Gastrocnemius medialis (tissue), 4 donors: ENCODE data around the gene SLC25A30.

Source experiments
- POLR2A ChIP-seq, 2 donors: fragments of 450-650 bp; IDR thresholded peaks; one replicate each; pipeline ENCODE4 v1.6.1; 2017; ENCODE audit warnings: antibody characterized with exemption in 2 of 2, mild to moderate bottlenecking in 2 of 2, moderate library complexity in 2 of 2
- TF ChIP-seq, protein P1 (sequence below), 5 experiments: fragments of 450-650 bp in 3 of 5; fragments of 200-600 bp in 2 of 5; sonication (generic) in 2 of 5; IDR thresholded peaks in 4 of 5; conservative IDR thresholded peaks in 1 of 5; 1 replicate in 4 of 5; 2 replicates in 1 of 5; pipeline ENCODE4 v1.5.1; 2016 to 2019; ENCODE audit warnings: antibody characterized with exemption in 5 of 5, mild to moderate bottlenecking in 3 of 5, moderate library complexity in 3 of 5

DNA sequence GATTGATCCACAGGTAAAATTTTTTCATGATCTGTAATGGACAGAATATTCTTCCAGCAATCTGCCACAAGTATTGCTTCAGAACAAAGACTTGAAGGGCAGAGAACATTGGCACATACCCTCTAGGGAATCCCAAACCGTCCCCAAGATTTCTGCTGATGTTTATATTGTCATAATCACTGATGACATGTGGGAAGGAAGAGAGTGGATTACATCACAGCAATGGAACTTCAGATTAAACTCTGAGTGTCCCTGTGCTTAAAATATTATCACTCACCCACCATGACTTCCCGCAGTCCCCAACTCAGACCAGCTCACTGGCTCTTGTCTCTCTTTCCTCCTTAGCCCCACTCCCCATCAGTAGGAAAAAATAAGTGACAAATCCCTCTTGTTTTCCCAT is 68.7 kb downstream of the SLC25A30 start:
- TF ChIP-seq, protein P1, sequence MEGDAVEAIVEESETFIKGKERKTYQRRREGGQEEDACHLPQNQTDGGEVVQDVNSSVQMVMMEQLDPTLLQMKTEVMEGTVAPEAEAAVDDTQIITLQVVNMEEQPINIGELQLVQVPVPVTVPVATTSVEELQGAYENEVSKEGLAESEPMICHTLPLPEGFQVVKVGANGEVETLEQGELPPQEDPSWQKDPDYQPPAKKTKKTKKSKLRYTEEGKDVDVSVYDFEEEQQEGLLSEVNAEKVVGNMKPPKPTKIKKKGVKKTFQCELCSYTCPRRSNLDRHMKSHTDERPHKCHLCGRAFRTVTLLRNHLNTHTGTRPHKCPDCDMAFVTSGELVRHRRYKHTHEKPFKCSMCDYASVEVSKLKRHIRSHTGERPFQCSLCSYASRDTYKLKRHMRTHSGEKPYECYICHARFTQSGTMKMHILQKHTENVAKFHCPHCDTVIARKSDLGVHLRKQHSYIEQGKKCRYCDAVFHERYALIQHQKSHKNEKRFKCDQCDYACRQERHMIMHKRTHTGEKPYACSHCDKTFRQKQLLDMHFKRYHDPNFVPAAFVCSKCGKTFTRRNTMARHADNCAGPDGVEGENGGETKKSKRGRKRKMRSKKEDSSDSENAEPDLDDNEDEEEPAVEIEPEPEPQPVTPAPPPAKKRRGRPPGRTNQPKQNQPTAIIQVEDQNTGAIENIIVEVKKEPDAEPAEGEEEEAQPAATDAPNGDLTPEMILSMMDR (IDR thresholded peaks at IDR 0.05 in 4 of 5, conservative IDR thresholded peaks at IDR 0.05 in 1 of 5), result no peak
- TF ChIP-seq POLR2A (IDR thresholded peaks at IDR 0.05), result no peak
